Central memory CD4-positive, alpha-beta T cell (primary cell): Measurements from ENCODE around the gene HDC.

ENCODE experiments used
- DNase-seq: peaks from one replicate; pipeline ENCODE4 v3.0.0; 2022

The HDC gene

DNA sequence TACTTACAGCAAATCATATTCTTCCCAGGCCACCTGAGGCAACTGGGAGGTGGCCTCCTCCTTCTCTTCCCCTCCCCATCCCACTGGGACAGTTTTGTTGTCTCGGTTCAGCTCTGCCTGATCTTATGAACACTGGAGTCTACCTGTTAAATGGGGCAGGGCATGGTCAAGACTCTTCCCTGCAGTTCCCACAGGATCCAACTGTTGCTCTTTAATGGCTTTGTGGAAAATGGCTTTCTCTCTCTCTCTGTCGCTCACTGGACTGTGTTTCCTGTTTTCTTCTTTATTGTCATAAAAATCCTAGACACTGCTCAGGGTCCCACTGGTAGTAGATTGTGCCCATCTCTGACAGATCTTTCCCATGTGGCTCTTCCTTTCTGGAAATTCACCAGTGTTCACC lies 43.3 kb downstream of the HDC start:
- DNase-seq: no peak

DNA sequence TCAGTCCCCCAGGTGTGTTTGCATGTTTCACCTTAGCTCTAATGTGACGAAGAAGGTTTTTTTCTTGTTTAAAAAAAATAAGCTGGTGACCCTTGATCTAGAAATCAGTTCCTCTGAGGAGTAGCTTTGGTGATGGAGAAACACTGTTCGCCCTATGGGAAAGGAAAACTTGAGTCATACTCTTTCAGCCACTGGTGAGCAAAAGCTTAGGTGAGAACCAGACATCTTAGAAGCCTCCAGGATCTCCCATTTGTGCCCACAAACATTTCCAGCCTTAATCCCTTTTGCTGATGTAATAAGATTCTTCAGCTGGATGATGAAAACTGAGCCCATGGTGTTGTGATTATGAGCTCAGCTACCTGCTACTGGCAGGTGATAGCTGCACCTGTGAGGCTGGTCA lies 45.7 kb downstream of the HDC start:
- no peak for DNase-seq

- DNase-seq: no peak
These were observed 46.8 kb downstream of the HDC start for GRCh38 chr15:50218691-50219090.

GRCh38 chr15:50218291-50218690 lies 47.2 kb downstream of the HDC start:
- no peak for DNase-seq

- no peak for DNase-seq
These were observed 54.9 kb downstream of the HDC start for GRCh38 chr15:50210462-50211157.

DNA sequence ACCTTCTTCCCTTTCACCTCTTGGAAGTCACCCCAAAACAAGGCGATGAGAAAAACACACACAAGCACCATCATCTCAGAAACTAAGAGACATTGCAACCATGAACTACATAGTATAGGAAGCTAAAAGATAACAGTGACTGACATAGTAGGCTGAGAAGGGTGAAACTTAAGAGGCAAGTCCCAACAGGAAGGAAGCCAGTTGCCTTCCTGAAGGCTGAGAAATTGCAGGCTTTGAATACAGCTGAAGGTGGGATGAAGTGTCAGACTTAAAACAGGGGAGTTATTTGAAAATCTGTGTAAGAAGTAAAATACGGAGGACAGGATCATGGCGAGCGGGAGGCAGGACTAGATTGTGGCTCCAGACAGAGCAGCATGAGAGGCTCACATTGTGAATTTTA lies 55.7 kb downstream of the HDC start:
- DNase-seq: no peak

GRCh38 chr15:50206020-50206419 lies 59.5 kb downstream of the HDC start:
- no peak for DNase-seq

- no peak for DNase-seq
These were observed 63.5 kb downstream of the HDC start for GRCh38 chr15:50202003-50202402.

- DNase-seq: no peak
These were observed 72.5 kb downstream of the HDC start for GRCh38 chr15:50192926-50193620.

DNA sequence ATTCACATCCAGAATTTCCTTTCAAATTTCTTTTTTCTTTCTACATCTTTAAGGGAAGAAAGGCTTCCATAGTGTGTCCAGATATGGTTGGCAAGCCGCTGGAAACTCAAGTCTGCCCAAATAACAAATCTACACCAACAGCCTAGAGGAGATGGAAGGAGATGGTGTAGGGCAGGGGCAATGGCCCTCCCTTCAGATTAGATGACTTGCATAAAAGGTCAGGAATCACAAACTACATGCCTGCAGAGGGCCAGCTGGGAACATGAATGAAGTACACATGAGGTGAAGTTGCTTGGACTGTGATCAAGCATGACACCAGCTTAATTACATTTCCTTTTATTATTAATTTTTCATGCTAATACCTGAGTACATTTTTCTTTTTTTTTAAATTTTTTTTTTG lies 73.4 kb downstream of the HDC start:
- DNase-seq: no peak
